ENCODE measurements around the gene GRIK3.

DNA sequence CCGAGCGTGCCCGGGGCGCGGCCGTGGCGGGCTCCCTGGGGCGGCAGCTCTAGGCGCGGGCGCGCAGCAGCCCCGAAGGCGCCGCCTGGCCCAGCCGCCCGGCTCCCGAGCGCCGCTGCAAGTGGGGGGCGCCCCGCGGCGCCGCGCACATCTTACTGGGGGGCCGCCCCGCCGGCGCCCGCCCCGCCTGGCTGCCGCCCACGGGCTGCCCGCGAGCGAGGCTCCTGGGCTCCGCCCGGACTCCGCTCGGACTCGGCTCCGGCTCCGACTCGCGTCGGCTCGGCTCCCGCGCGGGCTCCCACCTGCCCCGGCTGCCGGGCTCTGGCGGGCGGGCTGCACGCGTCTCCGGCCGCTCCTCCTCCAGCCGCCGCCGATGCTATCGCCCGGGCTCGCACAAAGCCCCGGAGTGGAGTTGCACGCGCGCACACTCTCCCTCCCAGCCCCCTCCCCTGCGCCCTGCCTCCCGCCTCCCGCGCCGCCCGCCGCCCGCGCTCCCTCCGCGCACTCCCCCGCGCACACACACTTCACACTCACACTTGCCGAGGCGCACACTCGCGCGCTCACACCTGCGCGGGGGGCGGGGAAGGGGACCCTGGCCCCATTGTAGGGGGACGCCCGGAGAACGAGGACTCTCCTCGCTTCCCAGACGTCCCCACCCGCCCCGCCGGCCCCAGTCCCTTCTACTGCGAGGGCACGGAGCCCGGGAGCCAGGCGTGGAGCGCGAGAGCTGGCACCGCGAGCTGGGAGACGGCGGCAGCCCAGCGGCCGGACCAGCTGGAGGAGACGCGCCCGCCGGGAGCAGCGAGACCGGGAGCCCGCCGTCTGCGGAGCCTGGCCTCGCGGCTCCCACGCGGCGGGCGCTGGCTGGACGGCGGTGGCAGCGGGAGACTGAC is at the start of gene GRIK3:
- TF ChIP-seq, protein P1, sequence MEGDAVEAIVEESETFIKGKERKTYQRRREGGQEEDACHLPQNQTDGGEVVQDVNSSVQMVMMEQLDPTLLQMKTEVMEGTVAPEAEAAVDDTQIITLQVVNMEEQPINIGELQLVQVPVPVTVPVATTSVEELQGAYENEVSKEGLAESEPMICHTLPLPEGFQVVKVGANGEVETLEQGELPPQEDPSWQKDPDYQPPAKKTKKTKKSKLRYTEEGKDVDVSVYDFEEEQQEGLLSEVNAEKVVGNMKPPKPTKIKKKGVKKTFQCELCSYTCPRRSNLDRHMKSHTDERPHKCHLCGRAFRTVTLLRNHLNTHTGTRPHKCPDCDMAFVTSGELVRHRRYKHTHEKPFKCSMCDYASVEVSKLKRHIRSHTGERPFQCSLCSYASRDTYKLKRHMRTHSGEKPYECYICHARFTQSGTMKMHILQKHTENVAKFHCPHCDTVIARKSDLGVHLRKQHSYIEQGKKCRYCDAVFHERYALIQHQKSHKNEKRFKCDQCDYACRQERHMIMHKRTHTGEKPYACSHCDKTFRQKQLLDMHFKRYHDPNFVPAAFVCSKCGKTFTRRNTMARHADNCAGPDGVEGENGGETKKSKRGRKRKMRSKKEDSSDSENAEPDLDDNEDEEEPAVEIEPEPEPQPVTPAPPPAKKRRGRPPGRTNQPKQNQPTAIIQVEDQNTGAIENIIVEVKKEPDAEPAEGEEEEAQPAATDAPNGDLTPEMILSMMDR (IDR thresholded peaks at IDR 0.05), result no peak
- no peak for TF ChIP-seq ZFX (IDR thresholded peaks at IDR 0.05; ENCODE audit: borderline replicate concordance)

Data from 22Rv1 (cell line).